GM19468 (cell line): Measurements from ENCODE around the gene CRAT.

Experiments used
- ATAC-seq: cut with Tn5 transposase; IDR thresholded peaks from one replicate; pipeline ENCODE4 v1.9.1; 2021; ENCODE audit warnings: mild to moderate bottlenecking, moderate library complexity, moderate number of reproducible peaks; ENCODE audit not compliant: unreplicated experiment; ENCODE audit errors: extremely low read depth

CRAT gene

DNA sequence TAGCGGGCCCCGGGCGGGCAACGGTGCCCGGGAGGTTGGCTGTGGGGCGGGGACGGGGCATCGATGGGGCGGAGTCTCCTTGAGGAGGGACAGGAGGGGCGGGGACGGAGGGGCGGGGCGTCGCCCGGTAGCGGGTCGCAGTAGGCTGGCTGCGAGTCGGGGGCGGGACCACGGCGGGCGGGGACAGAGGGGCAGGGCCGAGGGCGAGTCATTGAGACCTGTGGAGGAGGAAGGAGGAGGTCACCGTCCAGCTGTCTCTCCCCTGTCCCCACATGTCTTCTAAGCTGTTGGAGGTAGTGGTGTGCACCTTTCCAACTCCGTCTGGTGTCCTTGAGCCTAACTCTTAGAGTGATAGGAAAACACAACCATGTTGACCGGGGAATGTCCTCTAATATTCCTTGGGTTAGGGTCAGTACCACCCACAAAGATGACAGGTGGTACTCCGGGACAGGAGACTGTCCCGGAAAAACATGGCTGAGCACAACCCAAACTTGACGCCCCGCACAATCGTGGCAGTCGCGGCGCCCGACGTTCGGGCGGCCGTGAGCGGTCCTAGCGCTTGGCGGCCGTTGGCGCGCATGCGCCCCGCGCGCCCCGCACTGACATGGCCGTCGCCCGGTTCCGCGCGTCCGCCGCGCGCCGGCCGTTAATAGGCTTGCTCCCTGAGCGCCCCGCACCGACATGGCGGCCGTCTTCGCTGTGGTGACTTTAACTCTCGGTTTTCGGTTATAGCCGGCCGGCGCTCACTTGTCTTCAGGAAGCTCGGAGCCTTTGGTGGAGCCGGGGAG, at the start of gene CRAT, which contains the start of gene PTPA:
CRAT (minus strand) TSS at position 54 of the 788 bp plus-strand sequence. CDS start 284 bp downstream, outside the sequence.
PTPA (plus strand) TSS at position 676 of the 788 bp plus-strand sequence. CDS start 186 bp downstream, outside the sequence.
- ATAC-seq: peak; percentile 21

DNA sequence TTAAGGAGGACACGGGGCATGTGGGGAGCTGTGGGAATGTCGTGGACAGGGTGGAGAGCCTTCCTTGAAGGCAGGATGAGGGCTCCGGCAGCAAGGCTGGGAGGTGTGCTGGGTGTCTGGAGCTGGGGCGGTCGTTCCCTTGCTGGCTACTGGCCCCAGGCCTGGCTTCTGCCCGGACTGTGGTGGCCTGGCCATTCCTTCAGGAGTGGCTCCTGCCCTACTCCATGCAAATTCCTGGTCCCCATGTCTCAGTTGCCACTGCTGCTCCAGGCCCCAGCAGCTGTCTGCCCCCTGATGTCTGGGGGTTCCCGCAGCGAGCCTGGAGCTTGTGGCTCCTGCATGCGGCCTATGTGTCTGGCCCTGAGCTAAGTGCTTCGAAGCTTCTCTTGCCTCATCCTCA, 45.6 kb upstream of the CRAT start:
- ATAC-seq: no peak

DNA sequence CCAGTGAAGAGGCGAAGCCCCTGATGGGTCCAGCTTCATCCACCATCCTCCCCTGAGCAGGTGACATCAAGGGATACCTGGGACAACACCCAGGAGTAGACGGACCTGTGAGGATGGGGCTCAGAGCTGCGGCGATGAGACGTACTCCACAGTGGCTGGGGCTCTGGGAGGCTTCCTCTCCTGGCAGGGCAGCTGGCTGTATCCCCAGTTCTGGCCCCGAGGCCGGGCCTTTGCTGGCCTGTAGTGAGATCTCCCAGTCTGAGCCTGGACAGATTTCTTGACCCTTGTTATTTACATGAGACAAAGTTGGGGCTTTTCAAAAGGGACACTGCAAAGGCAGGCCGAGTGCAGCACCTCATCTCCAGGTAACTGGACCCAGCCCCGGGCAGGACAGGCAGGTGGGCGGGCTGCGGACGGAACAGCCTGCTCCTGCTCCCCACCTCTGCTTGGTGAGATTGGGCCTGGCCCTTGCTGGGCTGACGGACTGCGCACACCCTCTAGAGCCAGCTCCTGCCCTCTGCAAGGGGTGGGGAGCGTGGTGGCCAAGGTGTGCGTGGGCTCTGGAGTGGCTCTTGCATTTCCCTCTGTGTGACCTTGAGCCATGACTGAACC, 44.4 kb upstream of the CRAT start:
- ATAC-seq: no peak

DNA sequence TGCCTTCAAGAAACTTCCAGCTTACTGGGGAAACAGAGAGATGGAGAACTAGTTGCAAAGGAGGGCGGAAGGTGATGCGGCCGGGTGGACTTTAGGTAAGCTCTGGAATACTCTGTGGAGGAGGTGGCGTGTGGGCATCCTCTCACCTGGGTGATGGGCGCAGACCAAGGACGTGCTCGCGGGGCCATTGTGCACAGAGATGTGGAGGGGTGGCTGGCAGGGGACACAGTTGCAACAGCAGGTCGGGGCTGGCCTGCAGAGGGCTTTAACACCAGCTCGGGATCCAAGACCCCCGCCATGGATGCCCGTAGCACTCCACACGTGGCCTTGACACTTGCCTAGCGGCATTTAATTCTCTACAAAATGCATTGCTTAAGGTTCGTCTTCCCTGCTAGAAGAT, 40.9 kb upstream of the CRAT start:
- ATAC-seq: no peak

DNA sequence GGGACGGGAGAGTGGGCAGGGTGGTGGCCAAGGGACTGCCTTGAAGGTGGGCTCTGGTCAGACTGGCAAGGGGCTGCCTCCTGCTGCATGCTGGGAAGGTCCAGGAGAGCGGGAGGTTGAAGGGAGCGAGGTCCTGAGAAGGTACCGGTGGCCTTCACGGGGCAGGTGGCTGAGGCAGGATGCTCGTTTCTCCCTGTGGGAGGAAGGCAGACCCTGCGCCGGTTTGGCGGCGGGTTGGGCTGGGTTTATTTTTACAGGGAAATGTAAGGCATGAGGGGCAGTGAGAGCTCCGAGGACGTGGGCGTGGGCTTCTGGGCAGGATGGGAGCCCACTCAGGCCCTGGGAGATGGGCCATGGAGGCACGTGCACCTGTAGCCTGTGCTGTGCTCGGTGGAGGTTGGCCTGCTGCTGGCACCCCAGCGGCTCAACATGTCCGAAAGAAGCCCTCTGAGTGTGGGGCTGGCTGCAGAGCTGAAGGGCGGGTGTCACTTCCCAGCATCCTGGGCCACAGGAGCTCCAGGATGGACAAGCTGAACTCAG, 40.1 kb upstream of the CRAT start:
- no peak for ATAC-seq

DNA sequence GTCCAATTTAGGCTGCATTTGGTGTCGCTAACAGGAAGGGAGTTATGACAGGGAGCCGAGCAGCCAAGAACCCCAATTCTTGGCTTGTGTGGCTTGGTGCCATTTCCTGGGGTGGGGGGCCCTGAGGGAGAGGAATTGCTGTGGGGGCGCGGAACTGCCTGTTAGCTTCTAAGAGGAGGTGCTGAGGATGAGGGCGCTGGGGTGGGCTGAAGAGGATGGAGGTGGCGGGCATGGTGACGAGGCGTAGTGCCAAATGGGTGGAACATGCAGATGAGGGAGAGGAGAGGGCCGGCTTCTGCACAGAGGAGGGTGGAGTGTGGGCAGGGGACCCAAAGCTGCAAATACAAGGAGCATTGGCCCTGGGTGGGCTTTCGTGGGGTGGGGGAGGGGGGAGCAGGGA, 39.5 kb upstream of the CRAT start:
- ATAC-seq: no peak

DNA sequence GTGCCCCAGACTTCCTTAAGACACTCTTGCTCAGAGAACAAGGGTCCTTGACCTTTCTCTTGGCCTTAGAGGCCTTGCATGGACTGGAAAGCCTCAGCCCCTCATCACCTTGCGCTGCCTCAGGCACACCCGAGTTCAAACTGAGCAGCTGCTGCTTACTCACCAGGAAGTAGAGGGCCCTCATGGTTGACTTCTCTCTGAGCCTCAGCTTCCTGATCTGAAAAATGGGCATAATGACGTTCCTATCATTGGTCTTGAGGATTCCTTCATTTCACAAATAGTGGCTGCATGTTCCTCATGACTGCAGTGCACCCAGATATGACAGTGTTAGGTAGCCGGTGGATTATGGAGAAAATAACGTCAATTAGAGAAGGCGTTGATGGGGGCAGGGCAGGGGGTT, 38.8 kb upstream of the CRAT start:
- ATAC-seq: no peak

DNA sequence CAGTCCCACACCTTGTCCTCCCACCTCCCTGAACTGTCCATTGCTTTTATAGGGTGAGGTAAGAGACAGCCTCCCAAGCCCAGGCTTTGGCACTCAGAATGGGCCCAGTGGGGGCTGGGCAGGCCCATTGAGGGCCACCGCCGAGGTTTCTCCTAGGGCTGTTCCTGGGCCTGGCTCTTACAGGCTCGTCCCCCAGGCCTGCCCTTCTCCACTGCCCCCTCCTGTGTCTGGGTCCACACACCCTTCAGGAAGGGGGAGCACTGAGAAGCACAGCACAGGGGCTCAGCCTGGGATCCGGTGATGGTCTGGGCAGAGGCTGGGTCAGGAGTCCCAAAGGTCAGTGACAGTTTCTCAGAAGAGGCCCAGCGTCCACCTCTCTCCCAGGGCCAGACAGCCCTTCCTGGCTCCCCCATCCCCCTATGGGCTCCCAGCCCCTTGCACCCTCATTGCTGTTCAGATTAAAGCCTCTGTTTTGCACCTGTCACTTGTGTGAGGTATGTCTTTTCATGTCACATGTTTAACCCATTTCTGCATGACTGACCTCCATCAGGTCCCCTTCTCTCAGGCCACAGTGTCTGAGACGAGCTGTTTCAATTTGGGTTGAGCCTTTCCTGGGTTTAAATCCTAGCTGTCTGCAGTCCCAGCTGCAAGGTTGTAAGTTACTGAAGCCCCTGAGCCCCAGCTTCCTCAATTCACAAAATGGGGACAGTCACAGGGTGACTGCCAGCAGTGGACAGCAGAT, 38.0 kb upstream of the CRAT start:
- ATAC-seq: no peak

DNA sequence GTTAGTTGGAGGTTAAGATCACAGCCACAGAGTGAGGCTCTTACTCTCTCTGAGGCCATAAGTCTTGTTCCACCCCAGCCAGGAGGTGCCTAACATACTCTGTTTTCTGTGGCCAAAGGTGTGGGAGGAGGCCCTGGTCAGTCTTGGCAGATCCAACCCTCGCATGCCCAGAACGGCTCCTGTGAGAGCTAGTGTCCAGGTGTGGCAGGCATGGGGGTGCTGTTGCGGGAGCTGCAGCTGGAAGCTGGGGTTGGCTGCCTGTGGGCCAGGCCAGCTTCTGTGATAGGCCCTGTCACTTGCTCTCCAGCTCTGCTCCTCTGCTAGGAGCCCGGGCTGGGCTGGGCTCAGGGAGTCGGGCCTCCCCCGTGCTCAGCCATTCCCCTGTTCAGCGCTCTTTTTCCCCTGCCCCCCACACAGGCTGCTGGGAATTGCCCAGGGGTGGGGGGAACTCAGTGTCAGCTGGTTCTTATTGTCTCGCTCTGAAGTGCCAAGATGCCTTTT, 35.9 kb upstream of the CRAT start:
- no peak for ATAC-seq

DNA sequence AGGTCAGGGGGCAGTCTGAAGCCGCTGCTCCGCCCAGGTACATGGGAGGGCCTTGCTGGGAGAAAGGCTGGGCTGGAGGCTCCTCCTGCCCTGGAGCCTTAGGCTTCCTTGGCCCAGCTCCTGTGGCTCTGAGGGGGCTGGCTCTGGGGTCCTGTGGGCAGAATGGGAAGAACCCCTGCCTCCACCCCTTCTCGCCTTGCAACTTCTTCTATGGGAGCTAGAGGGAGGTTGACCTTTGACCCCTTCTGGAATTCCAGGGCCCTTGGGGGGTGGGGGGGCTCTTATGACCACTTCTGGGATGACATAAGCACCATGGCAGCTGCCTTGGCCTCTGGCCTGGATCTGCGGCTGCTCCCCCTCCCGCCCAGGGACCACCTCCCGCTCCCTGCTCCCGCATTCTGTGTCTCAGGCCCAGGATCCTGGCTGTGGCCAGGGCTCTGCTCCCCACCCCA, 35.3 kb upstream of the CRAT start:
- no peak for ATAC-seq

DNA sequence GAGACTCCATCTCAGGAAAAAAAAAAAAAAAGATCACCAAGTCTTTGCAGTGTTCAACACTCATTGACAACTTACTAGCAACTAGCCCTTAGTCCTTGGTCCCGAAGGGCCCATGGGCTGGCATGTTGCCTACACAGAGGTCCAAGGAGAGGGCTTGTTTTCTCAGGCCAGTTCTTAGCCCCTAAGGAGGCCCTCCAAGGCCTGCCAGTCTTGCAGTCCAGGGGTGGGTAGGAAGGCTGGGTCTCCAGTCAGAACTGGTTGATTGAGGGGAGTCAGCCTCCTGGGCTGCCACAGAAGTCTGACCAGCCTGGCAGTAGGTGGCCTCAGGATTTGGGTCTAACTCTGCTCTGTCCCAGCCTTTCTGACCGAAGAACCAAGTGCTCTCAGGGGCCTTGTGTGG, 34.7 kb upstream of the CRAT start:
- no peak for ATAC-seq

DNA sequence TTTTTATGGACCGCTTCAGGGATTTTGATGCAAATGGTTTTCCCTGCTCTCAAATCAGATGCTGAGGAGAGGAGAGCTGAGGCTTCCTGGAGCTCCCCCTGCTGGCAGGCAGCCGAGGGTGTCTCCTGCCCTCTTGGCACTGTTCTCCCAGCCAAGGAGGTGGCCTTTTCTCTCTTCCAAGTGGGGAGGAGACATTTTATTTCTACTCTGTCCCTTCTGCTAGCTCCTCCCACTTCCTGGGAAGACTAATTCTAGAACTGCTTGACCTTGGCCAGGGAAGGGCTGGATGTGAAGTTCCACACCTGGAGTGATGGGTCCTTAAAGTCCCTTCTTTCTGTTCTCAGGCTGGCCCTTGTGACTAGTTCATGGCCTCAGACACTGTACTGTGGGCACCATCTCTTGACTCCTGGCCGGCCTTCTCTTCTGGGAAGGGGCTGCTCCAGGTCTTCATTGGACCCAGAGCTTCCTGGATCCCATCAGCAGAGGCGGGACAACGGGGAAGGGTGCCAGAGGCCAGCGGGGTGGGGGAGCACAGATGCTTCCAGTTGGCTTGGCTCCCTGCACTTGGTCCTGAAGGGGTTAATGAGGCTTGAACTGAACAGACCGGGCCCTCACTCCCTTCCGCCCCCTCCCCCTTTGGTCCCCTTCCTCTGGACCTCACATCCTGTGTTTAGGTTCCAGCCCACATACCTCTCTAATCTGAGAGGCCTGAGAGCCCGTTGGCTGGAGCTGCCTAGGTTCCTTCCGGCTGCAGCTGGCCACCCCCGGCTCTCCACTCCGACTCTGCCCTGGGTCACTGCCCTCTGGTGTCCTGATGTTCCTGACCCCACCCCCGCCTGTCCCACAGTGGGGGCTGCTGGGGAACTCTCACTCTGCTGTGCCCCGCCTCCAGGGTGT, 32.7 kb upstream of the CRAT start:
- no peak for ATAC-seq

DNA sequence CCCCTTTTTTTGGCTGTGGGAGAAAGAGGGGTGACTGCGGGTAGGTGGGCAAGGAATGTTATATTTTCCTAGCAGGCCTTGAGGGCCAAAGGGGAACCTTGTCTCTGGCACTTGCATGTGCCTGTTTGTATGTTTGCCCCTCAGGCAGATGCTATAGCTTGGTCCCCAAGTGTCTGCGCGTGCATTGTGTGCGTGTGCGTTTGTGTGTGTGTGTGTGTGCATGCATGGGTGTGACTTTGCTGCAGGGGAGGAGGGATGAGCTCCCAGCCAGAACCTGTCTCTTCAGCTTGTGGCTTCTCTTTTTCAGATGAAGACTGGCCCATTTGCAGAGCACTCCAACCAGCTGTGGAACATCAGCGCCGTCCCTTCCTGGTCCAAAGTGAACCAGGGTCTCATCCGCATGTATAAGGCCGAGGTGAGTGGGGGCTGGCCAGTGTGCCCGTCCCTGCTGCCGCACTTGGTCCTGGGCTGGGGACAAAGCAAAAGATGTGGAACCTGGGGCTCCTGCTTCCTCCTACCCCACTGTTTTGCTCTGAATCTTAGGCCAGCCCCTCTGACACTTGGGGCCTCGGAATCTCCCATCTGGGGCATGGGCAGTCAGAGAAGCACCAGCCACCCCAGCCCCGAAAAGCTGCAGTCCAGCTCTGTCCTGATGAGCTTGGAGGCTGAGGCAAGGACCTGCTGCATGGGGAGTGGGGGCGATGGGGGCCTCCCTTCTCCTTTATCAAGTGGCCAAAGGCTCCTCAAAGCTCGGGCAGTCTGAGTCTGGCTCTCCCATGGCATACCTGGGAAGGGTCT, 31.7 kb upstream of the CRAT start:
- no peak for ATAC-seq

DNA sequence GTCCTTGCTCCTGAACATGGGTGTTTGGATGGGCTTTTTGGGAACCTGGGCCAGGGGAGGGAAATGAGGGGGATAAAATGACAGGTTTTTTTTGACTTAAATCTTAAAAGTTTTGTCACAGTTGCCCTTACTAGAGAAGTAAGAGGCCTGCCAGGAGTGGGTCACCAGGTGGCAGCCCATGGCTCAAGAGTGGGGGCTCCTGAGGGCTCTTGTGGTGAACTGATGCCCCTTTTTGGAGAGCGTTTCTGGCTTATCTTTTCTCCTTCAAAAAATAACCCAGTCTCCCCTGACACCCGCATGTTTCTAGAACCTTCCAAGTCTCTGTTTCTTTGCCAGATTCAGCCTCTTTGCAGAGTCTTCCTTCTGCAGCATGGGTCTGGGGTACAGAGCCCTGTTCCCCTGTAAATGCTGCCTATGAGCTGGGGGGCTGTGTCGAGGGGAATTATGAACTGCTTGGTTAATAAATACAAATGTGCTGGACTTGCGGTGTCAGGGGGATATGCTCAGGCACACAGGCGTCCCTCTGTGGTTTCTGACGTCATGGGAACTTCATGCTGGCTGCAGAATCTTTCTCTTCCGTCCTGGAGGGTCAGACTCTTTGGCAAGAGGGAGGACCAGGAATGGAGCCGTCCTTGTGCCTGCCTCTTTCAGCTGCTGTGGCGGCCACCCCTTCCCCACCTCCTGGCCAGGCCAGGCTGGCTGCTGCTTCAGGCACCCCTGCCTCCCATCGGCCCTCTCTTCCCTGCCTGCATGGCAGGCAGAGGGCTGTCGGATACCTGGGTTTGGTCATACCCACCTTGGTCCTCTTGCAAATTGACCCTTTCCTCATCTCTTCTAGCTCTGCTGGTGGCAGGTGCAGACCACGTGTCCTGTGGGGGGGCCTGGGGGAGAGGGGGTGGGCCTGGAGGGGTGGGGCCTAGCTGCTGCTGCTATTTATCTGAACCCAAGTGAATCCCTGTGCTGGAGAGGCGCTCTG, 30.8 kb upstream of the CRAT start:
- ATAC-seq: no peak

DNA sequence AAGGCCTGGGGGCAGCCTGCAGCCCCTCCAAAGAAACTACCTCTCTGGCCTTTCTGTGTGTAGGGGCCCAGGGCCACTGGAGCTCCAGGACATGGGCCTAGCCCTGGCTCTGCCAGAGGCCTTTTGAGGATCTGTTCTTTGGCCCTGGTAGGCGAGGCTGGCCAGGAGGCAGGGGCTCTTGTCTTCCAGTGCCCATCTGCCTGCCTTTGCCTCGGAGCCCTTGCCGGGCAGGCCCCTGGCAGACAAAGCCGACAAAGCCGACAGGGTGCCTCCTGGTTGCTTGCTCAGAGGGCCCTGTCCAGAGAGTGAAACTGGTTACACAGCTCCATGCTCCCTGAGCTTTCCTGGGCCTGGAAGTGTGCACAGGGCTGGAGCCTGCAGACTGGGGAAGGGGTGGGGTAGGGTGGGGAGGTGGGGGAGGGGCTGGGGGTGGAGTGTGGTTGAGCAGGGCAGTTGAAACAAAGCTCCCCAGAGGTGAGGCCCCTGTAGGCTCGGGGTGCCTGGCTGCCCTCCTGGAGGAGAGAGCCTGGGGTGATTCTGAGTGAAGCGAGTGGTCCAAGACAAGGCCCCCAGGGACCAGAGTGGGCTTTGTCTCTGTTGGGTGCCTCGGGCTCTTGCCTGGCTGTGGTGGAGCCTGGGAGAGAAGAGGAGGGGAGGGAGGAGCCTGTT, 29.9 kb upstream of the CRAT start:
- ATAC-seq: no peak

DNA sequence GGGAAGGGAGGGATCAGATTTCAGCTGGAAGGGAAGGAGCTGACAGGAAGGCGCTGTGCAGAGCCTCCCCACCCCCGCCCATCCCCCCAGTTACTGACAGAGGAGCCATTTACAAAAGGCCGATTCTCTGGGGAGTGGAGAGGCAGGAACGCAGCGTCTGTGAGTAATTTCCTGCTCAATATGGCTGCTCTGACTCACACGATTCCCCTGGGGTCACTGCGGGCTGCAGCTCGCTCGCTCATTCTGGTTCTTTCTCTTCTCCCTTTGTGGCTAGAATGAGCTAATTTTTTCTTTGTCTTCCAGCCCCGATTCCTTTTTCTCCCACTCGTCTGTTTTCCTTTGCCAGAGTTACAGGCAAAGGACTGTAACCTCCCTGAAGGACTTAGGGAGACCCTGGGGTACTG, 29.4 kb upstream of the CRAT start:
- ATAC-seq: peak; percentile 41
